Measurements from ENCODE around the gene STK10. TPM values are rescaled to one million over a fixed set of nuclear protein-coding genes. Genes with fewer than 3 reads are reported as not detected.
A peak's percentile ranks its signal among the peaks of the same experiment; 100 is the strongest.

Gene STK10
- total RNA-seq, 1 donor = 27.1 TPM

DNA sequence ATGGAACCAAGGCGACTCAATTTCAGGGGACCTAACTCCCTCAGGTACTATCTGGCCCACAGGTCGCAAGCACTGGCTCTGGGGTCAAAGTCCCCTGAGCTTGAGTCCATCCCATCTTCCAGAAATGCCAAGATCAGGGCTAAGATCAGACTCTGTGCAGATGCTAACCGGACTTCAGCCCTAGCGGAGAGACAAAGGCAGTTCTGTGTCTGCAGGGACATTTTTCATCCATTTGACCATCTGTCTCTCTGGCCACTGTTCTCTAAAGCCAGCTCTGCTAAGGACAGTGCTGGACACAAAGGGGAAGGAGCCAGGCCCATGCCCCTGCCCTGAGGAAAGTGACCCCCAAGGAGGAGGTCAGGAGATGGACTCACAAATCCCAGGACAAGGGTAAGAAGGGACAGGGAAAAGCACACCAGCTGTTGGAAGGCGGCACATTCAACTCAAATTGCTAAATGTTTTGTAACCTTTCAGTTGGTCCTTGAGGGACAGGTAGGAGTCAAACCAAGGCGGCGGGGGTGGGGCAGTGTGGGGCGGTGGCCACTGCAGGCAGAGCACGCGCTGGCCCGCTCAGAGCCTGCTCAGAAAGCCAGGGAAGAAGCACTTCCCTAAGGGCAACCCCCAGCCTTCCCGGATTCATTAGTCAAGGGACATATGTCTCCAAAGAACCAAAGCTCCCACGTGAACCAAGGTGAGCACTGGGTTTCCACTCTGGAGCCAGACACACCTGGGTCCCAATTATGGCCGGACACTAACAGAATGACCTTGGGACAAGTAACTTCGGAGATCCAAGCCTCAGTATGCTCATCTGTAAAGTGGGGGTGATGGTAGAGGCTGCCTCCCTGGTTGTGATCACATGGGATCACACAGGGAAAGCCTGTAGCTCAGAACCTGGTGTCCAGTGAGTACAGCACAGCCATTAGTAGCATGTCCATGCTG is 42.8 kb downstream of the STK10 start:
- H3K79me2 ChIP-seq (ENCODE audit: insufficient read depth, low read length) = peaks cover 81% of the 10 kb centered on the region
- no peaks in the 10 kb centered on the region for H3K36me3 ChIP-seq (ENCODE audit: insufficient read depth, low read length)
- no peak overlapping the region for H3K4me2 ChIP-seq (ENCODE audit: insufficient read depth, low read length)
- no peak overlapping the region for H2AFZ ChIP-seq (ENCODE audit: low read length)
- H4K20me1 ChIP-seq (ENCODE audit: insufficient read depth, low read length) = peaks cover 40% of the 10 kb centered on the region
- H3K9me3 ChIP-seq (ENCODE audit: low read depth, low read length) = no peaks in the 10 kb centered on the region
- no peak overlapping the region for H3K4me3 ChIP-seq (ENCODE audit: insufficient read depth, low read length)
- peak; percentile 55 for DNase-seq (ENCODE audit: insufficient read length, low spot score, missing footprints)
- H3K27me3 ChIP-seq (ENCODE audit: insufficient read depth, low read length) = no peaks in the 10 kb centered on the region
- peaks cover 8% of the 10 kb centered on the region for H3K4me1 ChIP-seq (ENCODE audit: insufficient read depth, low read length)
- H3K27ac ChIP-seq (ENCODE audit: low read depth, low read length) = no peak overlapping the region
- TF ChIP-seq, protein P1, sequence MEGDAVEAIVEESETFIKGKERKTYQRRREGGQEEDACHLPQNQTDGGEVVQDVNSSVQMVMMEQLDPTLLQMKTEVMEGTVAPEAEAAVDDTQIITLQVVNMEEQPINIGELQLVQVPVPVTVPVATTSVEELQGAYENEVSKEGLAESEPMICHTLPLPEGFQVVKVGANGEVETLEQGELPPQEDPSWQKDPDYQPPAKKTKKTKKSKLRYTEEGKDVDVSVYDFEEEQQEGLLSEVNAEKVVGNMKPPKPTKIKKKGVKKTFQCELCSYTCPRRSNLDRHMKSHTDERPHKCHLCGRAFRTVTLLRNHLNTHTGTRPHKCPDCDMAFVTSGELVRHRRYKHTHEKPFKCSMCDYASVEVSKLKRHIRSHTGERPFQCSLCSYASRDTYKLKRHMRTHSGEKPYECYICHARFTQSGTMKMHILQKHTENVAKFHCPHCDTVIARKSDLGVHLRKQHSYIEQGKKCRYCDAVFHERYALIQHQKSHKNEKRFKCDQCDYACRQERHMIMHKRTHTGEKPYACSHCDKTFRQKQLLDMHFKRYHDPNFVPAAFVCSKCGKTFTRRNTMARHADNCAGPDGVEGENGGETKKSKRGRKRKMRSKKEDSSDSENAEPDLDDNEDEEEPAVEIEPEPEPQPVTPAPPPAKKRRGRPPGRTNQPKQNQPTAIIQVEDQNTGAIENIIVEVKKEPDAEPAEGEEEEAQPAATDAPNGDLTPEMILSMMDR (IDR thresholded peaks at IDR 0.05; ENCODE audit: extremely low read depth, low read depth, low read length) = no peak

DNA sequence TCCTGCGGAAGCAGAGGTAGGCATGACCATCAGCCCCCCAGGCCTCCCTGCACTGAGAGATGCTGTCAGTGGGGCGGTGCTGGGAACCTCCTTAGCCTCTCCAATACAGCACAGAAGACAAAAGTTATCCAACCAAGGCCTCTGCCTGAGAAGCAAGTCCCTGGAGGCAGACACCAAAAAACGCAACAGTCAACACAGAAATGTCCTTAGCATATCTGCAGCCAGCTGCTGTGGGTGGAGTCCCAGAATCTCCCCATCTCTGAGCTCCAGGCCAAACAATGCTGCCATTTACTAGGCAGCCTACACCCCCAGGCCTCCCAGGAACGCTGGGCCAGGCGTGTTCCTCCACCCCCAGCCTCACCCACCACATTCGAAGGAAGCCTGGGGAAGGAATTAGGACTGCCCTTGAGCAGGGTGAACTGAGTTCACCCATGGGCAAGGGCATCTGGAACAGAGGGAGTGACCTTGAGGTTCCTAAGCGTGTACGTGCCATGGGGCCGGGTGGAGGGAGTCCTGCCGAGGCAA is 43.7 kb downstream of the STK10 start:
- H3K79me2 ChIP-seq (ENCODE audit: insufficient read depth, low read length) = peaks cover 88% of the 10 kb centered on the region
- peak; percentile 79 for DNase-seq (ENCODE audit: insufficient read length, low spot score, missing footprints)

DNA sequence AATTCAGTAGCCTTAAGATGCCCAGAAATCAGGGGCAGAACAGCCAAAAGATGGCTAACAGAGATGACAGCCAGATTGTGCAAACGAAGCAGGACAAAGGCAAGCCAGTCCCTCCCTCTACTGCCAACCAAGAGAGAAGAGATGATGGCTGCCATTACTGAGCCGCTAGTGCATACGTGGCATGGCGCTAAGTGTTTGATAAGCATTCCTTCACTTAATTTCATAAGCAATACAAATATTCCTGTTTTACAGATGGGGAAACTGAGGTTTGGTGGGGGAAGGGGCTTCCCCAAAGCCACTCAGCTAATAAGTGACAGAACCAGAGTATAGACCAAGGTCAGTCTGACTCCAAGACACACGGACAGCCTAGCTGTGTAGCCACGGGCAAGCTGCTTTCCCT is 44.1 kb downstream of the STK10 start:
- TF ChIP-seq, protein P1 (IDR thresholded peaks at IDR 0.05; ENCODE audit: extremely low read depth, low read depth, low read length) = no peak
- H3K4me2 ChIP-seq (ENCODE audit: insufficient read depth, low read length) = no peak overlapping the region
- H2AFZ ChIP-seq (ENCODE audit: low read length) = no peak overlapping the region
- H3K9me3 ChIP-seq (ENCODE audit: low read depth, low read length) = no peaks in the 10 kb centered on the region
- DNase-seq (ENCODE audit: insufficient read length, low spot score, missing footprints) = no peak
- no peak overlapping the region for H3K4me3 ChIP-seq (ENCODE audit: insufficient read depth, low read length)
- H3K27me3 ChIP-seq (ENCODE audit: insufficient read depth, low read length) = no peaks in the 10 kb centered on the region
- no peaks in the 10 kb centered on the region for H3K36me3 ChIP-seq (ENCODE audit: insufficient read depth, low read length)
- peaks cover 91% of the 10 kb centered on the region for H3K79me2 ChIP-seq (ENCODE audit: insufficient read depth, low read length)
- H3K4me1 ChIP-seq (ENCODE audit: insufficient read depth, low read length) = peaks cover 10% of the 10 kb centered on the region
- H3K27ac ChIP-seq (ENCODE audit: low read depth, low read length) = no peak overlapping the region
- H4K20me1 ChIP-seq (ENCODE audit: insufficient read depth, low read length) = peaks cover 40% of the 10 kb centered on the region

More for the DNA sequence above, 43.7 kb downstream of the STK10 start:
- Histone ChIP-seq H2AFZ (ENCODE audit: low read length) (no peak overlapping the region), H3K27ac (ENCODE audit: low read depth, low read length) (no peak overlapping the region), H3K4me2 (ENCODE audit: insufficient read depth, low read length) (no peak overlapping the region), H3K27me3 (ENCODE audit: insufficient read depth, low read length) (no peaks in the 10 kb centered on the region), H3K9me3 (ENCODE audit: low read depth, low read length) (no peaks in the 10 kb centered on the region), H3K4me3 (ENCODE audit: insufficient read depth, low read length) (no peak overlapping the region), H4K20me1 (ENCODE audit: insufficient read depth, low read length) (peaks cover 40% of the 10 kb centered on the region), H3K36me3 (ENCODE audit: insufficient read depth, low read length) (no peaks in the 10 kb centered on the region), H3K4me1 (ENCODE audit: insufficient read depth, low read length) (peaks cover 10% of the 10 kb centered on the region)
- TF ChIP-seq, protein P1 (IDR thresholded peaks at IDR 0.05; ENCODE audit: extremely low read depth, low read depth, low read length) = no peak

DNA sequence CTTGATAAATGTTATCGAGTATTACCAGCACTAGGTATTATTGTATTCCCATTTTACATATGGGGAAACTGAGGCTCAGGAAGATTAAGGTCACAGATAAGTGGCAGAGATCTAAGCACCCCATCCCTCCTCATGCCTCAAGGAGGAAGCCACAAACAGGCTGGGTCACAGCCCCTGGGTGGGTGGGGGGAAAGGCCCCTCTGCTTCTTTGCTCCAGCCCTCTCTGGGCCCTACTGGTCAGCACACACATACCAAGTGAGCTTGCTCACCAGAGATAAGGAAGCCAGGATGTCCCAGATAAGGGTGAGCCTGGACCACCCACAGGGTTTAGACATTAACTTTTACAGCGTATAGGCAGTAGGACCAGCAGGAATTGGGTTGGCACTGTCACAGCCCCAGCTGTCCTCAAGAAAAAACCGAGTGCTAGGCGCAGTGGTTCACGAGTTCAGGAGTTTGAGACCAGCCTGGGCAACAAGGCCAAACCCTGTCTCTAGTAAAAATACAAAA is 45.3 kb downstream of the STK10 start:
- no peak overlapping the region for H3K4me2 ChIP-seq (ENCODE audit: insufficient read depth, low read length)
- no peak overlapping the region for H3K27ac ChIP-seq (ENCODE audit: low read depth, low read length)
- no peaks in the 10 kb centered on the region for H3K27me3 ChIP-seq (ENCODE audit: insufficient read depth, low read length)
- no peak for DNase-seq (ENCODE audit: insufficient read length, low spot score, missing footprints)
- TF ChIP-seq, protein P1 (IDR thresholded peaks at IDR 0.05; ENCODE audit: extremely low read depth, low read depth, low read length) = no peak
- H3K4me1 ChIP-seq (ENCODE audit: insufficient read depth, low read length) = peaks cover 10% of the 10 kb centered on the region
- no peak overlapping the region for H2AFZ ChIP-seq (ENCODE audit: low read length)
- H3K79me2 ChIP-seq (ENCODE audit: insufficient read depth, low read length) = peaks cover 81% of the 10 kb centered on the region
- H4K20me1 ChIP-seq (ENCODE audit: insufficient read depth, low read length) = peaks cover 40% of the 10 kb centered on the region
- H3K9me3 ChIP-seq (ENCODE audit: low read depth, low read length) = no peaks in the 10 kb centered on the region
- no peak overlapping the region for H3K4me3 ChIP-seq (ENCODE audit: insufficient read depth, low read length)
- H3K36me3 ChIP-seq (ENCODE audit: insufficient read depth, low read length) = no peaks in the 10 kb centered on the region
